ENCODE measurements around the gene HEMGN.
A peak's percentile ranks its signal among the peaks of the same experiment; 100 is the strongest.

Gene HEMGN

DNA sequence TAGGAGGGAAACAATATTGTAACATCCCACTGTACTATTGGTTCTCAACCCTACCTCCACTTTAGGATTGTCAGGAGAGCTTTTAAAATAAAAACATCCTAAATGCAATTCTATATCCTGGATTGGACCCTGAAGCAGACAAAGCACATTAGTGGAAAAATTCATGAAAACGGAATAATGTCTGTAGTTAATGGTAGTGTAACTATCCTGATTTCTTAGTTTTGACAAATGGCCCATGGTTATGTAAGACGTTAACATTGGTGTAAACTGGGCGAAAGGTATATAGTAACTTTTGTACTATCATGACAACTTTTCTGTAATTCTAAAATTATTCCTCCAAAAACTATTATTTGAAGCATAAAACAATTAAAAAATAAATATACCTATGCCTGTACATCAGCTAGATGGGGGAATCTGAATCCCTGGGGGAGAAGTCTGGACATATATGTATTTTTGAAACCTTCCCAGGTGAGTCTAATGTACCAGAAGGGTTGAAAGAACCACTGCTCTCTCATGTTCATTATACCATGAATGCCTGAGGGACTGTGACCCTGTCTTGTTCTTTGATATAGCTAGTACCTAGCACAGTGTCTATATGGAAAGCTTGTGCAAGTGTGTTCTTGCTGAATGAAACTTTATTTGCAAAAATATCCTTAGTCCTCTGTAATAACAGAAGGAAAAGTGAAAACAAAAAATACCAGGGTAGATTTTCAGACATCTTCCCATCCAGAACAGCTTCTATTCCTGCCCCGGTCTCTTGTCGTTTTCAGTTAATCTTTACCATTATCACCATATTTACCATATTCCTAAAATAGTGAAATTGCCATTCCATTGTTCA lies 12.3 kb downstream of the HEMGN start:
- DNase-seq = no peak

DNA sequence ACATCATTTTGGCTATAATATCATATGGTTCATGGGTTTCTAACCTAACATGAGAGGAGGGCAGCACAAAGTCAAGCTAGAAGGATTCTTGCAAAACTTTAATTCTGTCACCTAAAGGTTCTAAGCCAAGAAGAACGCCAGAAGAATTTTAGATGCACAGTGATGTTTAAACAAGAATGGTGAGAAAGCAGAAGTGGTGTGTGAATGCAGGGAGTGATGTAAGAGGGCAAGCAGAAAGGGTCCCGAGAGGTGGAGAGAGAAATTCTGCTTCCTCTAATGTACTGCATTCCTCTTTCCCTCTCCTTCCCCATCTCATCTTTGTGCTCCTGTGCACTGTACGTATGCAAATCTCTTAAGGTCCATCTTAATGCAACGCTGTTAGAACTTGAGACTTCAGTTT lies 13.6 kb downstream of the HEMGN start:
- peak; percentile 61 for DNase-seq

DNA sequence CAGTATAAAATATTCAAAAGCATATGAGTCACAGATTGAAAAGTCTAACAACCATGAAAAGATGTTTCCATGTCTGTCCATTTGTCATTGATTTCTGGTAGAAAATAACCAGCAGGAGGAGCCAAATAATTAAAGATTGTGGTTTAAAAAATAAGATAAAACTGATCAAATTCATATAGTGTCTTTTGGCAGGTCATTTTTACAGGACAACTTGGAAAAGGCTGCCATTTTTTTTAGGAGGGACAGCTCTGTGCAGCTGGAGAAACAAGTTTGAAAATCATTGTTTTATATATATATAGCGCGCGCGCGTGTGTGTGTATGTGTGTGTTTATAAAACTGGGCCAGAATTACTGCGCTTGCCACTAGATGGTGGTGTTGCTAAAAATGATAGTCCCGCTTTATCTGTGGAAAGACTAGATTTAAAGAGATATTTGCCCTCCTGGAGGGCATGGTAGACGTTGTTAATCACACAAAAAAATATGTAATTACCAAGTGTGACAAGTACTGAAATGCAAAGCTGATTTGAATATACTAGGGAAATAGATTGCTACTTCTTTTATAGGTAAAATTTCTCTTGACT lies 14.4 kb downstream of the HEMGN start:
- DNase-seq = peak; percentile 82

DNA sequence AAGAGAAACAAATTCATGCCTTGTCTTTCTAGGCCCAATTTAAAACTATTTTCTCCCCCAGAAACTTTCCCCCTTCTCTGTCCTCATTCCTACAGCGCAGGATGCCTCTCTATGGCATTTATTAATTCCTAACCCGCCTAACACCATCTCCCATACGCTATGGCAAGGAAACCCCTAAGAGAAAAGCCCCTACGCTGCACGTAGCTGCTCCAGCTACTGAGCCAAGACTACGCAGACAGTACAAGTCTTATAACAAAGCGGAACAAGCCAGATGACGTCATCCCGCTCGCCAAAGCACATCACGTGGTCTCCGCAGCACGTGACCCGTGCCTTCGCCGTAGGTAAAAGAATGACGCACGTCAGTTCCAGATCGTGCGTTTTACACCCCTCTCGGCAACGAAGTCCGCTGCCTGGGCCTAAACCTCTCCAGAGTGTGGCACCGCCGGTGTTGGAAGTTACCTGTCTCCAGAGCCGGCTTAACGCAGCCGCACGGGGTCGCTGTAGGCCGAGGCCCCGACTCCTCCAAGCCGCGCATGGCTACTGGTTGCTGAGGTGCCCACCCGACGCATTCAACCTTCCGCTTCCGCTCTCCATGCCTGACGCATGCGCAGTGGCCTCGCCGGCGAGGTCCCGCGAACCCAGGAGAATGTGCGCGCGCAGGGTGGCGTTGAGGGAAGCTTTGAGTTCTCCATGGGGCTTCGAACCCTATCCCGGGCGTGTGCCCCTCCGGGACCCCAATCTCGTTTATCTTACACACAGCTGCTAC lies 15.8 kb downstream of the HEMGN start, which contains the start of gene TRMO:
TSS of gene TRMO (minus strand) at position 542 of the 766 bp plus-strand sequence. CDS start at position 535, 7 bp downstream.
- peak; percentile 99 for DNase-seq

DNA sequence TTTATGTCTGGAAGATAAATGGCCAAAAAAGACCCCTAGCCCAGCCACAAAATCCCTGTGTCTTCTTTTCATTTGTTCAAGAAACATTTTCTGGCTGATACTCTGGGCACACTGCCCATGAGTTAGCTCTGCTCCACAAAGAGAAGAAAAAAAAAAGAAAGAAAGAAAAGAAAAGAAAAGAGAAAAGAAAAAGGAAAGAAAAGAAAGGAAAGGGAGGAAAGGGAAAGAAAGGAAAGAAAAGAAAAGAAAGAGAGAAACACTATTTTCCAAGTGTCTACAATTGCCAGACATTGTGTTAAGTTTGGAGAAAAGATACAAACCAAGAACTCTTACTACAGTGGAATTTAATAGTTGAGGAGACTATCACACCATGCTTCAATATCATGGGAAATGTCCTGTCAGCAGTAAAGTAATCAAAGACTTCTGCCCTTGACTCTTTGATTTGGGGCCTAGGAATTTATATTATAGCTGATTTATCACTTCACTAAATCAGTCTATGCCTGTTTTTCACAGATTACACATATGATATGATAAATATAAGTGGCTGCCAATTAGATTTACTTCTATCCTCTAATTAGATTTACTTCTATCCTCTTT lies 18.7 kb downstream of the HEMGN start:
- no peak for DNase-seq

DNA sequence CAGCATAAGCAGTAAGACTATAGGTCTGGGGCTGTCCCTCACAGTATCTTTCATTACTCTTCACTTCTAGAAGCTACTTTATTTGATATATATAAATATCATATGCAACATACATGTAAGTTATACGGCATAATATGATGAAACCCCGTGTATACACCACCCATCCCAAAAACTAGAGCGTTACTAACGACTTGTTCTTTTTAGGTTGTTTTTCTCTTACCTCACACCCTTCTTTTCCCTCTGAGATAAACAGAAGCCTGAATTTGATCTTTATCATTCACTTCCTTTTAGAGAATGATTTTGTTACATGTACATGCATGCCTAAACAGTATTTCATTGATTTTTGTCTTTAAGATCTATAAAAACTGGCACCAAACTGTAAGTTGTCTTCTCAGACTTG lies 19.4 kb downstream of the HEMGN start:
- no peak for DNase-seq

DNA sequence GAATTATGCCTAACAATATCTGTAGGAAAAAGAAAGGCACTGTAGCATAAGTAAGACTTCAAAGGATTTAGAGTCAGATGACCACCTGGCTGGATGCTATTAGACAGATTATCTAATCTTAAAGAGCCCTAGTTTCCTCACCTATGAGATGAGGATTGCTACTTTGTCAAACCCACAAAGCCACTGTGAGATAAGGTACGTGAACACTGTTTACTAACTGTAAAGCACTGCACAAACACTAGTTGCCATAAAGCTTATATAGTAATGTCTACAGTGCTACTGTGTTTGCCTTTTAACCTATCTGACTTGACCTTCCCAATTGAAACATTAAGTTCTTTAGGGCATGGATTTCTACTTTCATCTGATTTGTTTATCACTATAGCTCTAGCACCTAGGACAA lies 26.0 kb downstream of the HEMGN start:
- DNase-seq = no peak

DNA sequence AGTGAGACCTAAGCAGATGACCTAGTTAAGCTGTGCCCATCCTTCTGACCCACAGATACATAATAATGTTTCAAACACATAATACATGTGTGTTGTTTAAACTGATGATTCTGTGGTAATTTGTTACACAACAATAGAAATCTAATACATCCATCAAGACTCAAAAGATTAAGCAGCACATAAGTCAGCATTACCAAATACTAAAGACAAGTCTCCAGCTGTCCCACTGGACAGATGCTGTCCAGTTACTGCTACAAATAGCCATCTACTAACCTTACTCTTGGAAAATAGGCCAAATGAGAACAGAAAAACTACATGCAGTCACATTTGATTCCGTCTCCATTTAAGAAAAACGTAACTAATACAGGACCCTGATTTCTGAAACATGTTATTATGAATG lies 26.4 kb downstream of the HEMGN start:
- no peak for DNase-seq

DNA sequence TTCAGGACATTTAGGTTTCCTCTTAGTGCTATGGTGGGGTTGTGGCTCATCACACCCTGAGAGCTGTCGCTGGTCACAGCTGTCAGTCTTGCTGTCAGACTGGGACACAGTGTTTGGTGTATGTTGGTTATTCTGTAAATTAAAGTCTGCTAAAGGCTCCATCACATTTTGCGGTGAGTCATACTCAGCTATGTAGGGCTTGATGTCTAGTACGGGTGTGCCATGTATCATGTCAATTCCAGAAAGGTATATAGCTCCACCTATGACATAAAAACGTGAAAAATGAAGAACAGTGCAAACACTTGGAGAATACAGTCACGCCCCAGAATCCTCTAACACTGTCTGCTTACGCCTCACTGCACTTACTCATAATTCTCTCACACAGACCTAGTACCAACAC lies 27.6 kb downstream of the HEMGN start:
- DNase-seq = no peak

DNA sequence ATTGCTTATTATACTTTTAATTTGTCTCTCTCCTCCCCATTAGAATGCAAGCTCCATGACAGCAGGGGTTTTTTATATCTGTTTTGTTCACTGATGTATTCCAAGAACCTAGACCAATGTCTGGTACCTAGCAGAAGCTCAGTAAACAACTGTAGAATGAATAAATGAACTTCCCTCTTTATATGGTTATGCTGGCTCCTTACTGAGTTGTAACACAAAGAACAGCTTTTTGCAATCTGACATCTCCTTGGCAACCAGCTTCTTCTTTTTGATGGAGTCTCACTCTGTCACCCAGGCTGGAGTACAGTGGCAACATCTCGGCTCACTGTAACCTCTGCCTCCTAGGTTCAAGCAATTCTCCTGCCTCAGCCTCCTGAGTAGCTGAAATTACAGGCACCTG lies 29.3 kb downstream of the HEMGN start:
- peak; percentile 62 for DNase-seq

DNA sequence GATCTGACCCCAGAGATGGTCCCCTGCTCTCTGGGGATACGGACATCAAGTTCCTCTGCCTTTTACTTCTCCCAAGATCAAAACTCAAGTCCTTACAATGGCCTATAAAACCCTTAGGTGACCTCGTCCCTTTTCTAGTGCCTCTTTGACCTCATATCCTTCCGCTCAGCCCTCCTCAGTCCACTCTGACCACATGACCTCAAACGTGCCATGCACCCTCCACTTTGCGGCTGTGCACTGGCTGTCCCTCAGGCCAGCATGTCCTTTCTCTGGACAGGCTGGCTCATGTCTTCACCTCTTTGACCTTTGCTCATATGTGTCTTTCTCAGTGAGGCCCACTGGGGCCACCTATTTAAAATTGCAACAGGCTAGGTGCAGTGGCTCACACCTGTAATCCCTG lies 30.3 kb downstream of the HEMGN start:
- no peak for DNase-seq

DNA sequence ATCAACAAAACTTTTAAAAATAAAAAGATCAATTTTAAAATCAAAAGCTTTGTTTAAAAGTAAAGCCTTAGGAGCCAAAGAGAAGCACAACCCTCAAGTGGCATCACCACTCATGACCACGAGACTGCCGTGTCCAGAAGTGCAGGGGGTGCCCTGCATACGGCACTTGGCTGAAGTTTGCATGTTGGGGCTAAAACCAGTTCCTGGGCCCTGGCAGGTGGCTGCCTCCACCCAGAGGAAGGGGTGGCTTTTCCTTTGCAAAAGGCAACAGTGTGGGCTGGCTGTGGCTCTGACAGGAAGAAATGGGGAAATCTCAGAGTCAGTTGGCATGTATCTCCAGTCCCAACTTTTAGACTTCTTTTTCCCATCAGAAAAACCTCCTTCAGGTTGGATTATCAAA lies 30.9 kb downstream of the HEMGN start:
- DNase-seq = peak; percentile 35

DNA sequence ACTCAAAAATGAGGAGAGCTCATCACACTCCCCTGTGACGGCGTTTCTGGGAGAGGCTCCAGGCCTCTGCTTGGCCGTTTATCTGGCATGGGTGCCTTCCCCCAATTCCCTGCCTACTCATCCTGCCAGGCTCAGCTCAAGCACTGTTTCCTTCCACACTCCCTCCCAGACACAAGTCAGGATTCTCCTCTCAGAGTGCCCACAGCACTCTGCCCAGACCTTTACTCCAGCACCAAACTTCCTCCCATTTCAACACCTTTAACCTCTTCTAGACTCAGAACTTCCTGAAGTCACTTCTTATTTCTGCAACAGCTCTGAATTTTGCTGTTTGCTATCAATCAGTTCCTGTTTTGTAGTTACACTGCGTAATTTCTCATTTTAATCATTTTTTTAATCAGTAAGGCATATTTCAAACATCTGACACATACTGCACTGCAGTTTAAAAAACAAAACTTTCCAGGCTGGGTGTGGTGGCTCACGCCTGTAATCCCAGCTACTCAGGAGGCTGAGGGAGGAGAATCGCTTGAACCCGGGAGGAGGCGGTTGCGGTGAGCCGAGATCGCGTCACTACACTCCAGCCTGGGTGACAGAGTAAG lies 31.6 kb downstream of the HEMGN start:
- peak; percentile 80 for DNase-seq

DNA sequence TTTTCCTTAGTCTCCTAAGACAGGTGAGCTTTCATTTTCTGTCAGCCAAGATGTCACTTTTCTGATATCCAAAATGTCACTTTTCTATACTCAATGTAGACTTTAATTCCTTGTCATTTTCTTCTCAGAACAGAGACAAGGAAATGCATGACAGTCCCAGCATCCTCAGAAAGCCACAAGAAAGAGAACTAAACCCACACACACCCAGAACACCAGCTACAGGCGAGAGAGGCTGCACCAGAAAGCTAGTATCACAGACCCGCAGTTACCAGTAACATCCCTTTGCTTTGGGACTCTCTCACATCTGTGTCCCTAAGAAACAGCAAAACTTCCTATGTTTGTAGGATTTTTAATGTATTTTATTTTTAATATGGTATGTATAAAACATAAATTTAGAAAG lies 32.7 kb downstream of the HEMGN start:
- DNase-seq = no peak

DNA sequence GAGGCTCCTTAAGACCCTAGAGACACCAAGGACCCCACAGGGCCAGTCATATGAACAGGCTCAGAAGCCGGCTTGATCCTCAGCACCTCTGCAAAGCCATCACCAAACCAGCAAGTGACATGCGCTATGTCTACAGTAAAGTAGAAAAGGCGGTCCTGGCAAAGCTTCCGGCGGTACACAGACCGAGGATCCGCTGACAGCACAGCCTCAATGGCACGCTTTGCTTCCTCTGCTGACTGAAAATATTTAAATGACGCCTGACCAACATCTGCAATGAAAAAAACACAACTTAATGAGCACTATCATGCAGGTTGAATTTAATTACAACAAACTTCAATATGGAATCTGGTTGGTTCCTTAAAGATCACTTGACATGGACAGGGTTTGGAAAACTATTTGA lies 33.2 kb downstream of the HEMGN start:
- no peak for DNase-seq

DNA sequence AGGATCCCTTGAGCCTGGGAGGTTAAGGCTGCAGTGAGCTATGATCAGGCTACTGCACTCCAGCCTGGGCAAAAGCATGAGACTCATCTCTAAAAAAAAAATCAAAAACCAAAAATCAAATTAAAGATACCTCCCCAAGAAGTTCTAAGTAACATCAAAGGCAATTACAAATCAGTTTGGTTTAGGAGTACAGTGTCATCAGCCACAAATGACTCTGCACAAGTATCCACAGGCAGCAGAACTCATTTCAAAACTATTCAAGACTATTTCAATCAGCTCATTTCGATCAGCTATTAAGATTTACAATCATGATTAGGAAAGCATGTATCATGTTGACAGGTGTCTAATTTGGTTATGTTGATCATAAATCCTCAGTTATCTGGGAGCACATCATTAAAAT lies 34.8 kb downstream of the HEMGN start:
- DNase-seq = no peak

DNA sequence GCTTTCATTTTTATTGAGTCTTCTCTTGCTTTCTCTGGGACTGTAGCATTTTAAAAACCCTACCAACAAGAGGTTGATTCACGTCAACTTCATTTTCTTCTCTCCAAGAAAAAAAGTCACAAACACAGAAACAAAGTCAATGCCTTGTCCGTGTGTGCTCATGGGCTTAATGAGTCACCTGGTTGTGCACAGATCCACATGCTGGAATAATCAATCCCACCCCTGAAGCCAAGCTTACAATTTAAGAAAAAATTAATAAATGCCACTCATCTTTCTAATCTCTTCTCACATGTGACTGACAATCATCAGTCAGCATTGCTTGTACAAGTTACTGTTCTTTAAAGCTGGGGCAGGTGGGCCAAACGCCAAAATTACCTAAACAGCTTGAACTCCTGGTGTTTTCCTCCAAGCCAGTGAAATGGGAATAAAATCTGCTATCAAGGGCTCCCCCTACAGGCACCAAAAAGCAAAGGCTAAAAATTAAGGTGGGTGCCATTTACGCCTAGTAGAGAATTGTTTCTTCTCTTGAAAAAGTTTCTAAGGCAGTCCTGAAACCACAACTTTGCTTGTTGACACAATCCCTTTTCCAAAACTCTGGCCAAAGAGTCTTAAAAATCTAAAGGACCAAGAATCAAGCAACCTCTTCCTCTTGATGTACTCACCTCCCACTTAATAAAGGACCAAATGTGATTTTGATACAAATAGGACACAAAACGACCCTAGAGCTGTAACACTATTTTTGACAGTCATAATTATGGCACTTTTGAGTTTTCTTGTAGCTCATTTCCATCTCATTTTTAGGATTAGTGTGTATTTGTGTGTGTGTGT lies 37.0 kb downstream of the HEMGN start:
- DNase-seq = peak; percentile 56

DNA sequence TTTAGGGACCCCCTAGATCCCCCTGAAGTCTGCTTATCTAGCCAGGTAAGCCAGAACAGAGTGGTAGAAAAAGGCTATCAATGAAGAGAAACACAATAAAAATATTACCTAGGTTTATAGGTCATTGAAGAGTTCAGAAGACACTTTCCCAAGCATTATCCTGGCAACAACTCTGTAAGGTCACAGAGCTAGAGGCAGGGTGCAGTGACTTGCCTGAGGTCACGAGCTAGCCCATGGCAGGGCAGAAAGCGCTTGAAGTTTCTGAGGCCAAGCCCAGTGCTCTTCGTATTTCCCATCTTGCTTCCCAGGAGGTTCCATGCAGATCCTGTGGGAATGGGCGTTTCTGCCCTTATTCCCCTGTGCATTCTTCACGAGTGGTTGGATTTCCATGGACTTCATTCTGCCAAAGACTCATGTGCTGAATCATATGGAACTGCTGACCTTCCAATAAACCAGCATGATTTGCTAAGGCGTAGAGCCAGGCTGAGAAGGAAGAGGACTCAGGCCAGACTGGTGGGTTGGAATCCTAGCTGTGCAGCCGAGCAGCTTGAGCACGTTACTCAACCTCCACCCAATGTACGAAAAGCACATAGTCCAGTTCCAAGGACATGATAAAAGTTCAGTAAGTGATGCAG lies 37.8 kb downstream of the HEMGN start:
- no peak for DNase-seq

DNA sequence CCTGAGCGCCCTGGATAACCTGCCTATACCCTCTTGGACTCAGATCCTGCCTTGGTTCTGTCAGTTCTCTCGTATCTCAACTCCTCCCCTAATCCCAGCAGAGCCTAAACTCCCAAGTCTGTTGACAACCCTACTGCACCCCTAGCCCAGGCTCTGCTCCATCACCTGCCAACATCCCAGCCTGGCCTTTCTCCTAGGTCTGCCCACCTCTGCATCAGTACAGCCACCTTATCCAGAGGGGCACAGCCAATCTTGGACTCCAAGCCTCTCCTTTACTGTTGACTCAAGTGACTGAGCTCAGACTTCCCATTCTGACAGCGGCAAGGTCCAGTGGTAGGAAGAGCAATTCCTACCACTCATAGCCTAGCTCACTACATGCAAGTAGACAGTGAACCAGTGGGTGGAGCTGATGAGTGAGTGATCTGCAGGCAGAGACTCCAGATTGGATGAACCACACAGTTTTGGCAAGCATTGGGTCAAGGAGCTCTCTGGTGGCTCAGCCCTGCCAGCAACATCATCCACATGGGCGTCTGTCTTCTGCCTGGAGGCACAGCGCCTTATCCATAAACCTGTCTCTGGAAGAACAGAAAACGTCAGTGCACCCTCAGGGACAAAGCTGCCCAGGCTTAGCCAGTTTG lies 42.2 kb downstream of the HEMGN start:
- DNase-seq = peak; percentile 45

DNA sequence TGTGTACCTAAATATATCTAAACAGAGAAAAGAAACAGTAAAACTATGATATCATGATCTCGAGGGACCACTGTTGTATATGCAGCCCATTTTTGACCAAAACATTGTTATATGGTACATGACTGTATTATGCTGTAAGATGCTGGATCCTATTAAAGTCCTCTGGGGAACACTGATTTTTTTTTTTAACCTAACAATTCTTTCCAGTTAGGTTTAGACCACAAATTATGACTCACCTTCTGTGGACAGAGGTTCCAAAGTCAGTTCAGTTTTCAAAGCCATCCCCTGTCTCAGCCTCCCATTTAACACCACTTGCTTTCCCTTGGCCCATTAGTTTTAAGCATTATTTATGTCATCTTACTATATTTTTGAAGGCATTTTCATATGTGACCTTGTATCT lies 42.8 kb downstream of the HEMGN start:
- no peak for DNase-seq

DNA sequence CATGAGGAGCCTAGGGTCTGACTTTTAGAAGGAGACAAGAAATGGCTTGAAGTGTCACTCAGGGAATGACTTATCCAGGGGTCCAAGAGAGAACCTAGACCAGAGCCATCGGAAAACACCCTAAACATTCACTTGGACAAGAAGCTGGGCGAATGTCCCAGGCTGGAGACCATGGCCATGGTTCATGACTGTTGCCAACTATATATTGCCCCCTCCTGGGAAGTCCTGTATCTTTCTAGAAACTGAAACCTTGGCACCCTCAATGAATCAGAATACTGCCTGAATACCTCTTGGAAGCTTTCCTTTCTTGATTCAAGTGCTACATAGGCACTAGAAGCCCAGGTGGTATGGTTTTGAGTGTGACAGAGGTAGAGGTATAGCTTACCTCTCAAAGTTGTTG lies 45.6 kb downstream of the HEMGN start:
- peak; percentile 30 for DNase-seq
